Psoas muscle (tissue), 8 donors: ENCODE measurements around the gene NDUFB3. TPM values are rescaled to one million over a fixed set of nuclear protein-coding genes. Genes with fewer than 3 reads are reported as not detected.
"Not testable (repeated sequence)": the region's sequence is repeated elsewhere in the genome, so short reads cannot be mapped to it uniquely, and the experiment has no call there.

ENCODE experiments used
- ATAC-seq, 4 donors: fragments of 200-7000 bp; cut with Tn5 transposase; one replicate each; pipeline ENCODE4 v1.9.1; 2020; ENCODE audit warnings: moderate library complexity in 3 of 4, mild to moderate bottlenecking in 2 of 4
- DNase-seq, 2 donors: peaks; one replicate each; pipeline ENCODE4 v3.0.0-alpha.2; 2020
- H3K27ac ChIP-seq: fragments of 200-600 bp; one replicate; pipeline ENCODE4 v1.8.0; 2022
- H3K27me3 ChIP-seq, 3 donors: fragments of 200-600 bp in 1 of 3; one replicate each; pipeline versions ENCODE4 v1.6.1 to v1.8.0; 2013 to 2022; ENCODE audit warnings: low read length in 2 of 3, mild to moderate bottlenecking in 2 of 3, moderate library complexity in 1 of 3; ENCODE audit not compliant: insufficient read depth in 3 of 3
- H3K36me3 ChIP-seq, 2 donors: fragments of 200-600 bp in 1 of 2; one replicate each; pipeline versions ENCODE4 v1.6.1 to v1.8.0; 2013 to 2022; ENCODE audit warnings: low read depth in 1 of 2, mild to moderate bottlenecking in 1 of 2, moderate library complexity in 1 of 2; ENCODE audit not compliant: insufficient read depth in 1 of 2
- H3K4me1 ChIP-seq: fragments of 200-600 bp; one replicate; pipeline ENCODE4 v1.8.0; 2022
- H3K4me3 ChIP-seq: fragments of 200-600 bp; one replicate; pipeline ENCODE4 v1.8.0; 2022; ENCODE audit warnings: mild to moderate bottlenecking
- H3K9me3 ChIP-seq: fragments of 200-600 bp; one replicate; pipeline ENCODE4 v1.8.0; 2022
- WGBS, 3 donors: extraction: QIAGEN DNeasy Blood & Tissue Kit; methylation state at CpG; one replicate each; pipeline versions ENCODE4 v1.1.6 to v1.1.7; 2013; 5-methylcytosine and 5-hydroxymethylcytosine counted together
- intact Hi-C, 2 donors: fragments of 100-400 bp; cut with DNase I; formaldehyde crosslinking; loops; one replicate each; pipeline versions ENCODE4 v1.11.0 to v1.14.2; 2022
- polyA plus RNA-seq, 3 donors: library from polyadenylated mRNA; stranded (reverse); fragments of 200-250 nt; gene quantifications; one replicate each; pipeline ENCODE4 v1.2.3, GENCODE V29; 2013
- total RNA-seq, 4 donors: library from RNA; stranded (reverse); fragmentation: NEBNext Ultra II Directional in 2 of 4; extraction: Animal tissue kit (Norgen Biotek cat#: 25700) in 2 of 4; gene quantifications; one replicate each; pipeline versions ENCODE4 v1.2.1 to v1.2.4, GENCODE V29; 2021 to 2023
- TF ChIP-seq, protein P1 (sequence below): fragments of 200-600 bp; IDR thresholded peaks from one replicate; pipeline ENCODE4 v1.8.0; 2022; ENCODE audit warnings: antibody characterized with exemption
- donor health status: healthy with polysubstance abuse.
- donor health status: DM: no; HTN: no; CAD: no; lungs with moderate emphysema.
- donor health status: Bipolar disorder and iron deficiency.
- donor health status: healthy.
- donor health status: DM: yes; HTN: yes; CAD: no.
- donor health status: DM: no; HTN: no; CAD: no.
- donor health status: DM: no; HTN: no; CAD: no.
- donor health status: DM: yes; HTN: yes; CAD: no.

Gene NDUFB3
- total and polyA plus RNA-seq, 7 donors, result 188 to 271 (median 255) TPM

DNA sequence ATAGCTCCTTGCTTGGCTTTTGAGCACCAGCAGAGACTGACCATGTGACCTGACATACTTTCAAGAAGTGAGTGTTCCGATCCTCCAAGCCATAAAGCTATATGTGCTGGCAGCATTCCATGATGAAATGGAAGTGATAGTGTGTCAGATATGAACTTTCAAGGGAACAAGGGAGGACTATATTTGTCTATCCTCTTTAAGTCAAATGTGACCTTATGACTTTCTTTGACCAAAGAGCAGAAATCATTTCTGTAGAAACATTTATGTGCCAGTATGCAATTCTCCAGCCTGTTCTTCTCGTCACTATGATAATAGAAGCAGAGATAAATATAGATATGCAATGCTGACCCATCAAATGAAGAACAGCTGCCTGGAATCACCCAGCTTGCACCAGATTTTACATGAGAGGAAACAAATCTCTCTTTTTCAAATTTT is 14.7 kb upstream of the NDUFB3 start:
- peak; percentile 57 to 85 (median 72) for ATAC-seq

GRCh38 chr2:201057715-201058248 is 14.0 kb upstream of the NDUFB3 start:
- H3K9me3 ChIP-seq, result no peaks in the 10 kb centered on the region
- H3K27me3 ChIP-seq, result no peaks in the 10 kb centered on the region
- intact Hi-C loops, result no loop called here
- WGBS, 3 donors, result 58 to 83% (median 61%) methylated on average over 4 of the region's 4 CpGs
- peak in 3 of 4 donors; percentile 50 to 53 (median 51) for ATAC-seq
- DNase-seq, result no peak
- peak overlapping the region; percentile 4 for H3K4me3 ChIP-seq
- H3K4me1 ChIP-seq, result peaks cover 20% of the 10 kb centered on the region
- TF ChIP-seq, protein P1, sequence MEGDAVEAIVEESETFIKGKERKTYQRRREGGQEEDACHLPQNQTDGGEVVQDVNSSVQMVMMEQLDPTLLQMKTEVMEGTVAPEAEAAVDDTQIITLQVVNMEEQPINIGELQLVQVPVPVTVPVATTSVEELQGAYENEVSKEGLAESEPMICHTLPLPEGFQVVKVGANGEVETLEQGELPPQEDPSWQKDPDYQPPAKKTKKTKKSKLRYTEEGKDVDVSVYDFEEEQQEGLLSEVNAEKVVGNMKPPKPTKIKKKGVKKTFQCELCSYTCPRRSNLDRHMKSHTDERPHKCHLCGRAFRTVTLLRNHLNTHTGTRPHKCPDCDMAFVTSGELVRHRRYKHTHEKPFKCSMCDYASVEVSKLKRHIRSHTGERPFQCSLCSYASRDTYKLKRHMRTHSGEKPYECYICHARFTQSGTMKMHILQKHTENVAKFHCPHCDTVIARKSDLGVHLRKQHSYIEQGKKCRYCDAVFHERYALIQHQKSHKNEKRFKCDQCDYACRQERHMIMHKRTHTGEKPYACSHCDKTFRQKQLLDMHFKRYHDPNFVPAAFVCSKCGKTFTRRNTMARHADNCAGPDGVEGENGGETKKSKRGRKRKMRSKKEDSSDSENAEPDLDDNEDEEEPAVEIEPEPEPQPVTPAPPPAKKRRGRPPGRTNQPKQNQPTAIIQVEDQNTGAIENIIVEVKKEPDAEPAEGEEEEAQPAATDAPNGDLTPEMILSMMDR, result no peak
- peaks cover 0 to 29% of the 10 kb centered on the region in 2 donors for H3K36me3 ChIP-seq
- H3K27ac ChIP-seq, result peak overlapping the region; percentile 60

More for the DNA sequence above, 14.7 kb upstream of the NDUFB3 start:
- Histone ChIP-seq H3K27ac (peak overlapping the region; percentile 60), H3K4me1 (peaks cover 20% of the 10 kb centered on the region), H3K27me3 (no peaks in the 10 kb centered on the region), H3K4me3 (peak overlapping the region; percentile 4), H3K9me3 (no peaks in the 10 kb centered on the region), H3K36me3 (peaks cover 0 to 29% of the 10 kb centered on the region in 2 donors)
- no peak for DNase-seq
- WGBS, 3 donors, result 13 to 33% (median 18%) methylated on average over 2 of the region's 2 CpGs
- TF ChIP-seq, protein P1, result no peak
- intact Hi-C loops, result no loop called here

DNA sequence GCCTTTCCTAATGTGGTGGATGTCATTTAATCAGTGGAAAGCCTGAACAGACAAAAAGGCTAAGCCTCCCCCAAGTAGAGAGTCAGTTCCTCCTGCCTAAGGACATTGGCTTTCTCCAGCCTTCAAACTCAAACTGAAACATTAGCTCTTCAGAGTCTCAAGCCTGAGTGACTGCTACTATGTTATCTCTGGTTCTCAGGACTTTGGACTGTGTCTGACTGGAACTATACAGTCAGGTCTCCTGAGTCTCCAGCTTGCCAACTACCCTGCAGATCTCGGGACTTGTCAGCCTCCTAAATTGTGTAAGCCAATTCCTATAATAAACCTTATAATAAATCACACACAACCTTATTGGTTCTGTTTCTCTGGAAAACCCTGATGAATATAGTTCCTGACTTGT is 12.9 kb upstream of the NDUFB3 start:
- intact Hi-C loops, result no loop called here
- peaks cover 0 to 25% of the 10 kb centered on the region in 2 donors for H3K36me3 ChIP-seq
- TF ChIP-seq, protein P1, result no peak
- 30 to 55% (median 40%) methylated on average over 1 of the region's 1 CpG for whole genome bisulfite sequencing, 3 donors
- H3K4me1 ChIP-seq, result peaks cover 20% of the 10 kb centered on the region
- no peaks in the 10 kb centered on the region for H3K27me3 ChIP-seq
- DNase-seq (no peak), ATAC-seq (no peak)
- H3K4me3 ChIP-seq, result no peak overlapping the region
- no peaks in the 10 kb centered on the region for H3K9me3 ChIP-seq
- H3K27ac ChIP-seq, result no peak overlapping the region

DNA sequence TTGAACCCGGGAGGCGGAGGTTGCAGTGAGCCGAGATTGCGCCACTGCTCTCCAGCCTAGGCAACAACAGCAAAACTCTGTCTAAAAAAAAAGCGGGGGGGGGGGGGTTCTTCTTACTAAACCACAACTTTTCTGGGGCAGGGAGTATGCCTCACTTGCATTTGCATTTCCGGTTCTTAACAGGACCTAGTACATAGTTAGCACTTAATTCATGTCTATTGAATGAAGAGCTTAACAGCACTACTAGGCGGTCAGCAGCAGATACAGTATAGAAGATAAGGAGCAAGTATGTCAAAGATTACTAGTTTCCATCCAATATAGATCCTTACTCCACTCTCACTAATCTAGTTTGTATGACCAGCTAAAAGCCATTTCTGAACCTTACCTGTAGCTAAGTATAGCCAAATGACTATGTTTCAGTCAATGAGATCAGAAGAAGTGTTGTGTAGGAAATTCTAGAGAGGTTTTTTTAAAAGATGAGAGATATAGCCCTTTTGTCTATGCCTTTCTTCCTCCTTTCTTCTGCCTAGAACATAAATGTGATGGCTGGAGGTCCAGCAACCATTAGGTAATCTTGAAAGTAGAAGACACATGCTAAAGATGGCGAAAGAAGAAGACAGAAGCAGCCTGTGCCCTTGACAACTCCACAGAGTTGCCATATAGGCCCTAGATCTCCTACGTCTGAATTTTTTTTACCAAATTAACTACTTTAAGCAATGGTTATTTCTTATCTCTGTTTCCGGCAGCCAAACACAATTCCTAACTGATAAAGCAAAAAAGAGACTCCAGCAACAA is 11.6 kb upstream of the NDUFB3 start:
- TF ChIP-seq, protein P1, result no peak
- H3K27me3 ChIP-seq, result no peaks in the 10 kb centered on the region
- DNase-seq (no peak), ATAC-seq (no peak)
- H3K36me3 ChIP-seq, result peaks cover 0 to 20% of the 10 kb centered on the region in 2 donors
- intact Hi-C loops, result no loop called here
- H3K4me3 ChIP-seq, result no peak overlapping the region
- peaks cover 20% of the 10 kb centered on the region for H3K4me1 ChIP-seq
- H3K9me3 ChIP-seq, result no peaks in the 10 kb centered on the region
- 93 to 95% (median 94%) methylated on average over 10 of the region's 10 CpGs for WGBS, 3 donors
- no peak overlapping the region for H3K27ac ChIP-seq

DNA sequence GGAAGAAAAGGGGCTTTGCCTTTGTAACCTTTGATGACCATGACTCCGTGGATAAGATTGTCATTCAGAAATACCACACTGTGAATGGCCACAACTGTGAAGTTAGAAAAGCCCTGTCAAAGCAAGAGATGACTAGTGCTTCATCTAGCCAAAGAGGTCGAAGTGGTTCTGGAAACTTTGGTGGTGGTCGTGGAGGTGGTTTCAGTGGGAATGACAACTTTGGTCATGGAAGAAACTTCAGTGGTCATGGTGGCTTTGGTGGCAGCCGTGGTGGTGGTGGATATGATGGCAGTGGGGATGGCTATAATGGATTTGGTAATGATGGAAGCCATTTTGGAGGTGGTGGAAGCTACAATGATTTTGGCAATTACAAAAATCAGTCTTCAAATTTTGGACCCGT is 8.3 kb upstream of the NDUFB3 start:
- WGBS, 3 donors, result 90 to 96% (median 92%) methylated on average over 5 of the region's 5 CpGs
- intact Hi-C loops, H3K4me3 ChIP-seq, ATAC-seq, DNase-seq, H3K27ac ChIP-seq, H3K27me3 ChIP-seq, H3K9me3 ChIP-seq: not testable (repeated sequence)
- Histone ChIP-seq H3K4me1 (peaks cover 26% of the 10 kb centered on the region), H3K36me3 (peaks cover 0 to 16% of the 10 kb centered on the region in 2 donors)
